Activated CD4-positive, alpha-beta memory T cell treated with anti-CD3 and anti-CD28 coated beads, Interleukin-2, amount 10 ng/mL, durations not matched to agents 7 days and 5 days (primary cell): ENCODE data around the gene RPL28. TPM values are rescaled to one million over a fixed set of nuclear protein-coding genes. Genes with fewer than 3 reads are reported as not detected.

Source experiments
- CTCF ChIA-PET: fragments of 350-600 bp; sonication (Branson Sonifier 250); formaldehyde crosslinking; loops from one replicate; lab custom pipeline; 2021; ENCODE audit warnings: antibody characterized with exemption, inconsistent platforms; lab: Charles Lee
- POLR2A ChIA-PET: fragments of 350-600 bp; sonication (Branson Sonifier 250); formaldehyde crosslinking; loops from one replicate; lab custom pipeline; 2021; ENCODE audit warnings: antibody characterized with exemption; lab: Charles Lee
- DNase-seq: peaks from one replicate; pipeline ENCODE4 v3.0.0-alpha.2; 2020
- H3K27ac Mint-ChIP-seq: one replicate; pipeline ENCODE4 v1.8.0; 2021; ENCODE audit warnings: mild to moderate bottlenecking, mixed read lengths
- H3K27me3 Mint-ChIP-seq: one replicate; pipeline ENCODE4 v1.8.0; 2021; ENCODE audit warnings: mixed read lengths
- H3K36me3 Mint-ChIP-seq: one replicate; pipeline ENCODE4 v1.8.0; 2021; ENCODE audit warnings: low read depth, mixed read lengths
- H3K4me1 Mint-ChIP-seq: one replicate; pipeline ENCODE4 v1.8.0; 2021; ENCODE audit warnings: mixed read lengths
- H3K4me3 Mint-ChIP-seq: one replicate; pipeline ENCODE4 v1.8.0; 2021; ENCODE audit warnings: mild to moderate bottlenecking, mixed read lengths
- H3K9me3 Mint-ChIP-seq: one replicate; pipeline ENCODE4 v1.8.0; 2021; ENCODE audit warnings: mixed read lengths
- total RNA-seq, 2 experiments: library from RNA; stranded (reverse); gene quantifications; one replicate each; pipeline ENCODE4 v1.2.3, GENCODE V29; 2021

Gene RPL28
- total RNA-seq, 2 experiments from 2014 or later, result 3,004 to 3,026 TPM

GRCh38 chr19:55384131-55384919 is 1.4 kb upstream of the RPL28 start, which contains the start of gene TMEM238:
TSS of gene TMEM238 (minus strand) at chr19:55384292. CDS start at chr19:55384259, 33 bp downstream.
- Mint-ChIP-seq H3K27ac (peak within 1 kb of the TSS; percentile 98), H3K4me3 (peak within 1 kb of the TSS; percentile 100), H3K4me1 (peaks cover 61% of the 10 kb centered on the region), H3K27me3 (no peaks in the 10 kb centered on the region), H3K9me3 (no peaks in the 10 kb centered on the region), H3K36me3 (peaks cover 49% of the 10 kb centered on the region)
- POLR2A ChIA-PET, result interaction anchor here (0.8 to 3.4 kb wide), 21 partner anchors 9 to 304 kb away, joined by 3 to 77 read pairs (median 7); partner anchors contain the start of genes FIZ1, HSPBP1, KMT5C and PPP1R12C
- CTCF ChIA-PET, result interaction anchor here (1.0 to 2.4 kb wide), 15 partner anchors 12 to 270 kb away, joined by 3 to 30 read pairs (median 6); partner anchors contain the start of genes HSPBP1, KMT5C, U2AF2 and UBE2S
- DNase-seq, result peak; percentile 58

GRCh38 chr19:55384920-55385723 is 610 bp upstream of the RPL28 start:
- Mint-ChIP-seq H3K9me3 (no peaks in the 10 kb centered on the region), H3K27me3 (no peaks in the 10 kb centered on the region), H3K4me1 (peaks cover 69% of the 10 kb centered on the region), H3K4me3 (peak overlapping the region; percentile 100), H3K27ac (peak overlapping the region; percentile 98), H3K36me3 (peaks cover 55% of the 10 kb centered on the region)
- ChIA-PET CTCF (interaction anchor here (1.0 to 2.4 kb wide), 12 partner anchors 11 to 269 kb away, joined by 3 to 30 read pairs (median 6); partner anchors contain the start of genes U2AF2 and ZNF865), POLR2A (interaction anchor here (0.8 to 10.0 kb wide), 21 partner anchors 9 to 305 kb away, joined by 3 to 224 read pairs (median 7); partner anchors contain the start of genes HSPBP1, KMT5C, PPP1R12C and PPP6R1)
- peak; percentile 97 for DNase-seq

GRCh38 chr19:55386493-55386971 is 800 bp downstream of the RPL28 start:
- H3K27me3 Mint-ChIP-seq, result no peaks in the 10 kb centered on the region
- ChIA-PET POLR2A (interaction anchor here (1.1 to 10.0 kb wide), 7 partner anchors 15 to 133 kb away, joined by 3 to 224 read pairs (median 4); partner anchors contain the start of genes KMT5C and UBE2S), CTCF (no interaction called here)
- H3K4me3 Mint-ChIP-seq, result peak overlapping the region; percentile 100
- H3K9me3 Mint-ChIP-seq, result no peaks in the 10 kb centered on the region
- H3K36me3 Mint-ChIP-seq, result peaks cover 61% of the 10 kb centered on the region
- no peak for DNase-seq
- H3K4me1 Mint-ChIP-seq, result peaks cover 71% of the 10 kb centered on the region
- H3K27ac Mint-ChIP-seq, result peak overlapping the region; percentile 98

- CTCF ChIA-PET, result interaction anchor here (1.7 kb wide), 1 partner anchor 30 kb away, joined by 5 read pairs; no protein-coding TSS in a partner anchor
- Mint-ChIP-seq H3K9me3 (no peaks in the 10 kb centered on the region), H3K36me3 (peaks cover 58% of the 10 kb centered on the region), H3K4me3 (peak overlapping the region; percentile 100), H3K27ac (no peak overlapping the region), H3K27me3 (no peaks in the 10 kb centered on the region), H3K4me1 (peaks cover 58% of the 10 kb centered on the region)
- no peak for DNase-seq
- POLR2A ChIA-PET, result interaction anchor here (0.8 to 10.0 kb wide), 4 partner anchors 14 to 133 kb away, joined by 3 to 224 read pairs (median 12); partner anchors contain the start of genes KMT5C and UBE2S
Observed at GRCh38 chr19:55387736-55388497, 2.2 kb downstream of the RPL28 start.

- no peak for DNase-seq
- H3K27me3 Mint-ChIP-seq, result no peaks in the 10 kb centered on the region
- no peaks in the 10 kb centered on the region for H3K9me3 Mint-ChIP-seq
- H3K4me1 Mint-ChIP-seq, result peaks cover 48% of the 10 kb centered on the region
- CTCF ChIA-PET, result no interaction called here
- H3K4me3 Mint-ChIP-seq, result peak overlapping the region; percentile 13
- H3K27ac Mint-ChIP-seq, result no peak overlapping the region
- H3K36me3 Mint-ChIP-seq, result peaks cover 58% of the 10 kb centered on the region
- POLR2A ChIA-PET, result interaction anchor here (10.0 kb wide), 1 partner anchor 12 kb away, joined by 224 read pairs; the partner anchor contains the start of gene UBE2S
Observed at GRCh38 chr19:55389386-55390317, 3.9 kb downstream of the RPL28 start.

- Mint-ChIP-seq H3K9me3 (no peaks in the 10 kb centered on the region), H3K4me1 (peaks cover 43% of the 10 kb centered on the region), H3K36me3 (peaks cover 58% of the 10 kb centered on the region), H3K27ac (peak overlapping the region; percentile 44), H3K4me3 (no peak overlapping the region), H3K27me3 (no peaks in the 10 kb centered on the region)
- no peak for DNase-seq
- ChIA-PET POLR2A (interaction anchor here (10.0 kb wide), 1 partner anchor 12 kb away, joined by 224 read pairs; the partner anchor contains the start of gene UBE2S), CTCF (no interaction called here)
Observed at GRCh38 chr19:55390461-55390880, 4.7 kb downstream of the RPL28 start.

GRCh38 chr19:55391191-55391670 is 5.5 kb downstream of the RPL28 start:
- CTCF ChIA-PET, result no interaction called here

GRCh38 chr19:55391702-55392615 is 6.2 kb downstream of the RPL28 start:
- no peak for DNase-seq
- Mint-ChIP-seq H3K4me1 (peaks cover 36% of the 10 kb centered on the region), H3K4me3 (no peak overlapping the region), H3K27me3 (no peaks in the 10 kb centered on the region), H3K27ac (no peak overlapping the region), H3K36me3 (peaks cover 45% of the 10 kb centered on the region), H3K9me3 (no peaks in the 10 kb centered on the region)
- CTCF ChIA-PET, result no interaction called here
- POLR2A ChIA-PET, result interaction anchor here (10.0 kb wide), 1 partner anchor 10 kb away, joined by 224 read pairs; the partner anchor contains the start of gene UBE2S

More at GRCh38 chr19:55391191-55391670, 5.5 kb downstream of the RPL28 start:
- peaks cover 41% of the 10 kb centered on the region for H3K4me1 Mint-ChIP-seq
- H3K9me3 Mint-ChIP-seq, result no peaks in the 10 kb centered on the region
- H3K36me3 Mint-ChIP-seq, result peaks cover 52% of the 10 kb centered on the region
- no peak for DNase-seq
- POLR2A ChIA-PET, result interaction anchor here (10.0 kb wide), 1 partner anchor 11 kb away, joined by 224 read pairs; the partner anchor contains the start of gene UBE2S
- no peak overlapping the region for H3K27ac Mint-ChIP-seq
- H3K27me3 Mint-ChIP-seq, result no peaks in the 10 kb centered on the region
- no peak overlapping the region for H3K4me3 Mint-ChIP-seq

GRCh38 chr19:55392820-55393761 is 7.4 kb downstream of the RPL28 start:
- Mint-ChIP-seq H3K36me3 (peaks cover 34% of the 10 kb centered on the region), H3K27me3 (no peaks in the 10 kb centered on the region), H3K9me3 (no peaks in the 10 kb centered on the region), H3K4me3 (no peak overlapping the region), H3K4me1 (peaks cover 32% of the 10 kb centered on the region), H3K27ac (no peak overlapping the region)
- DNase-seq, result no peak
- ChIA-PET POLR2A (interaction anchor here (10.0 kb wide), 1 partner anchor 9 kb away, joined by 224 read pairs; the partner anchor contains the start of gene UBE2S), CTCF (no interaction called here)
